GM18502 (cell line): ENCODE data around the gene ISLR2.

Experiments used
- ATAC-seq: cut with Tn5 transposase; IDR thresholded peaks from one replicate; pipeline ENCODE4 v1.9.1; 2021; ENCODE audit warnings: mild to moderate bottlenecking; ENCODE audit not compliant: unreplicated experiment, poor library complexity

Gene ISLR2

DNA sequence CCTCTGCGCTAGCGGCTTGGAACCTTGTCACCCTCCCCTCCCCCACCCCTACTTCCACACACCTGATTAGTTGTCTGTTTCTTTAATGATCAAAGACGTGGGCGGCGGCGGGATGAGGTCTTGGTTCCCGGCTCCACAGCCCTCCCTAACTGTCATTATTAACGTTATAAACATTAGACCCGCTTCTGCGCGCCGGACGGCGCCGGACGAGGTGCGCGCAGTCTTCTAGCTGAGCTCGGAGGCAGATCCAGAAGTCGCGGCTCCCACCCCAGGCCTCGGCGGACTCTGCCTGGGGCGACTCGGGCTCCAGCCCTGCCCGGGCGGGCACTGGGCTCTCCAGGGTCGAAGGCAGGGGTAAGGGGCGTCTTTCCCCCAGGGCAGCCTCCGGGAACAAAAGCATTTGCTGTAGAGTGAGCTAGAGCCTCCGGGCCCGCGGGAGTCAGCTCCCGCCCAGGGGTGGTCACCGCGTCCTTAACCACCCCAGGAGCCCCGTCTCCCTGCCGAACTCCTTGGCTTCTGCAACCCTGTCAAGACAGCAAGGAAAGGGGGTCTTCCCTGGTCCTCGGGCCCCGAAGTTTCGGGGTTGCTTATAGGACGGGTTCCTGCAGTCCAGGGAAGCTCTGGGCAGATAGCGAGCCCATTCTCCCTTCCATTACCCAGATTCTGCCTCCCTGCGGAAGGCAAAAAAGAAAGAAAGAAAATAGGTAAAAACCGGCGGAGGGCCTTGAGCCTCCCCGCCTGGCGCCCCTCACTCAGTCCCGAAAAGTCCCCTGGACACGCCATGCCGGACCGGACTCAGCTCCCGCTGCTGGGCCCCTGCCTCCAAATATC, 2.2 kb upstream of the ISLR2 start:
- ATAC-seq: no peak

DNA sequence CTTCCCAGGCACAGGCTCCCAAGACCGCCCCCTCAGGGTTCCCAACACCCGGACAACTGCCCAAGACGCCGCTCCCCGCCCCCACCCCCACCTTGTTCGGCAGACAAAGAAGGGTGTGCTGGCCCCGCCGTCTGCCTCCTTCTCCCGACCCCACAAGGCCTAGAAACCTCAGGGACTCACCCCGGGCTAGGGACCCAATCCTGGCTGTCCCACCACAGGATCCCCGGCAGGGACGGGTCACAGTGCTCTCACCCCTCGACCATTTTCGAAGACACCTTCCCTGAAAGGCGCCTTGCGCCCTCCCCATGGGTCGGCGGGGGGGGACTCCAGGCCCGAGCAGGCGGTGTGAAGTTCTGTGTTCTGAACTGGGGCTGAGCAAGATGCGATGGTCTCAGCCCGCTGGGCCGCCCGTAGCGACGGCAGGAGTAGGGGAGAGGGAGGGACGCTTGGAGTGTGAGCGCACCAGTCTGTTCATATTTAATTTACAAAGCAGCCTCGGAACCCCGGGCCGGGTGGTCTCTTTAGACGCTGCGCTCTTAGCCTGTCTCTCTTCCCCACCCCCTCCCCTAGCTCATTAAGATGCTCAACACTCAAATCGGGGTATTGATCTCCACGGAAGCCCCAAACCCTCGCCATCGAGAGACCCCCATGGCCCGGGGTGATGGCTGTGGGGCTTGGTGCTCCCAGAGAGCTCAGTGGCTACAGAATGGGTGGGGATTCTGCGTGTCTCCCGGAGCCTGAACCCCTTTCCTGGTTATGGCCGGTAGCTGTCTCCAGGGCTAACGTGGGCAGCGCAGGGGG, 1.4 kb upstream of the ISLR2 start:
- ATAC-seq: no peak

DNA sequence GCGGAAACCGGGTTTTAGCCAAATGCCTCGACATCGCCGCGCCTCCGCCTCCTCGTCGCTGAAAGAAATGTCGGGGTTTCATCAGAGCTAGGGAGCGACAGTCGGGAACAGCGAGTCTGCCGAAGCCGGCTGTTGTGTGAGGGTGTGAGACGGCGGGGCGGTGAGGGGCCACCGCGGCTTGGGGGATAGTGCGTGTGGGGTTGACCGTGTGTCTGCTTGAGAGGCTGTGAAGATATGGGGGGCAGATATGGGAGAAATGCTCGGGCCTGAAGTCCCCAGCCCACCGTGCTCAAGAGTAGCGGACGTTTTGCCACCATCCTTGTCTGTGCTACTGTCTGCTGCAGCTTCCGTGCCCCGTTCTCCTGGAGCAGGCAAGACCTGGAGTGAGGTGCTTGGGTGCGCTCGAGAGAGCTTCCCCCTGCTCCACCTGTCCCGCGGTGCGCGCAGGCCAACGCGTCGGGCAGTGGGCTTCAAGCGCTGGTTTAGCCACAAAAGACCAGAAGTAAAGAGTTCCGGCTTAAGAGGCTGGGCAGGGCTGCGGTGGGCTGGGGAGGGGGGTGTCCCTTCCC, 716 bp upstream of the ISLR2 start:
- no peak for ATAC-seq

DNA sequence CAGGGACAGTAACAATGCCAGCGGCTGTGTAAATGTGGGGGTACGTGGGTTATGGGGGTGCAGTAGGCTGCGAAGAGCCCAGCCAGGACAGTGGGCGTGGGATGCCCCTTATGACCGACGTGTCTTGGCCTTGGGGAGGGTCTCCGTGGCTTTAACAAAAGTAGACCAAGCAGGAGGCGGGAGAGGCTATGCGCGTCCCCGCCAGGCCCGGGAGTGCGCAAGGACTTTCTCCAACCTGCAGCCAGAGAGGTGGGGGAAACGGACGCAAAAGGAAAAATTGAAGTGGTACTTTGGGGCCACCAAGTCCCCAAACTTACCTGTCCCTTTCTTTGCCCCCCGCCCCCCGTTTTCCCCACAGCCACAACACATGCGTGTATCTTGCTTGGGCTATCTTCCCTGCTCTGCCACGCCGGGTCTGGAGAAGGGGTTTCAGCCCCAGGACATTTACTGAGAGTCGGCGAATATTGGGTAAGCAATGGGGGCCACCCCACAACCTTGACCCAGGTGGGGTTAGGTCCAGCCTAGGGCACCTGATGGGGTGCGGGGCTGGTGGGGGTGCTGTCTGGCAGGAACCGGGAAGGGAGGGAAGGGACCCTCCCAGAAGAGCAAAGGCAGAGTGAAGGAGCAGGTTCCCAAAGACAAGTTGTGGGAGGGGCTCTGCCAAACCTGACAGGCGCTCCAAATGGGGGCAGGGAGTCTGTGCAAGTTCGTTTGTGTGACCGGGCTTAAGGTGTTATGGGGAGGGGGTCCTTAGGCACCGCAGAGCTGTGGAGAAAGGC, 652 bp downstream of the ISLR2 start:
- no peak for ATAC-seq

DNA sequence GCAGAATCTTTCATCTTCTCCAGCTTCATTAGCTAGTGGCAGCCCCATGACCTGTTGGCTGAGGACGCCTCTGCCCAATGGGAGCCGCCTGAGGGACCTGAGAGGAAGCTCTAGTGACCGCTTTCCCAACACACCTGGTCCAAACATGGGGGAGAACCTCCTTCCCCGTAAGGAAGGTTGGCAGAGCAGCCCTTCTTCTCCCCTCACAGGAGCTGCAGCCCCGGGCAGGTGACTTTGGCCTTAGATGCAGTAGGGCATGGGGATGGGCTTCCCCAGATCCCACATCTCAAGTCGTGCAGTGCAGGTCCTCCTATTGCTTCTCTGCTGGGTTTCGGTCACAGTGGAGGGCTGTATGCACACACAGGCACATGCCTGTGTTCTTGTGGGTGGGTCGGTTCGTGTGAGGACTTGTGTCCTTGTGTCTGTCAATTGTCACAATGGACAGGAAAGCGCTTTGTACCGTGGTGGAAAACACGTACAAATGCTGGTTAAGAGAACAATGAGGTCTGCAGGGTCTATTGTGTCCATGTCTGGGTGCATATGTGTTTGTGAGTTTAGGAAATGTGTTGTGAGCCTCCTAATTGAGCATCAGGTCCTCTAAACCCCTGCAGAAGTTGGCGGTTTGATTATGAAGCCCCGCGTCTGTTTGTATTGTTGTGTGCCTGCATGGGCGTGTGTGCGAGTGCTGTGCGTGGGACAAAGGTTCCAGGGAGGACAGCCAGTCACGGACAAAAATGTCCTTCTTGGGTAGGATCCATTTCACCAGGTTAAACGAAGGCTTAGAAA, 1.4 kb downstream of the ISLR2 start:
- ATAC-seq: no peak

GRCh38 chr15:74132681-74133651, 2.6 kb downstream of the ISLR2 start:
- ATAC-seq: no peak

GRCh38 chr15:74133694-74134386, 3.5 kb downstream of the ISLR2 start:
- ATAC-seq: no peak

DNA sequence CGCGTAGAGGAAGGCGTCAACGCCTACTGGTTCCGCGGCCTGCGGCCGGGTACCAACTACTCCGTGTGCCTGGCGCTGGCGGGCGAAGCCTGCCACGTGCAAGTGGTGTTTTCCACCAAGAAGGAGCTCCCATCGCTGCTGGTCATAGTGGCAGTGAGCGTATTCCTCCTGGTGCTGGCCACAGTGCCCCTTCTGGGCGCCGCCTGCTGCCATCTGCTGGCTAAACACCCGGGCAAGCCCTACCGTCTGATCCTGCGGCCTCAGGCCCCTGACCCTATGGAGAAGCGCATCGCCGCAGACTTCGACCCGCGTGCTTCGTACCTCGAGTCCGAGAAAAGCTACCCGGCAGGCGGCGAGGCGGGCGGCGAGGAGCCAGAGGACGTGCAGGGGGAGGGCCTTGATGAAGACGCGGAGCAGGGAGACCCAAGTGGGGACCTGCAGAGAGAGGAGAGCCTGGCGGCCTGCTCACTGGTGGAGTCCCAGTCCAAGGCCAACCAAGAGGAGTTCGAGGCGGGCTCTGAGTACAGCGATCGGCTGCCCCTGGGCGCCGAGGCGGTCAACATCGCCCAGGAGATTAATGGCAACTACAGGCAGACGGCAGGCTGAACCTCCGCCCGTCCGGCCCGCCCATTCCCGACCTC, 4.1 kb downstream of the ISLR2 start:
- ATAC-seq: no peak

GRCh38 chr15:74135041-74135565, 4.7 kb downstream of the ISLR2 start:
- ATAC-seq: no peak

DNA sequence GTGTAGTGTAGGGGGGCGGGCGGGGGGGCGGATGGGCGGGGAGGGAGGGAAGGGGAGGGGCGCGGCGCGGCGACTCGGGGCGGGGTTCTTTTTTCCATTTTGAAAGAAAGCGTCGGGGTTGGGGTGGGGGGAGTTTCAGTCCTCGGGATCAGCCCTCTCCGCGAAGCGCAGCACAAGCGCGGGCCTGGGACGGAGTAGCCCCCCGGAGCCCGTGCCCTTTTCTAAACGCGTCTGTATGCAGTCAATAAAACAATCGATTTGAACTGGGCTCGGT, 6.1 kb downstream of the ISLR2 start:
- no peak for ATAC-seq

DNA sequence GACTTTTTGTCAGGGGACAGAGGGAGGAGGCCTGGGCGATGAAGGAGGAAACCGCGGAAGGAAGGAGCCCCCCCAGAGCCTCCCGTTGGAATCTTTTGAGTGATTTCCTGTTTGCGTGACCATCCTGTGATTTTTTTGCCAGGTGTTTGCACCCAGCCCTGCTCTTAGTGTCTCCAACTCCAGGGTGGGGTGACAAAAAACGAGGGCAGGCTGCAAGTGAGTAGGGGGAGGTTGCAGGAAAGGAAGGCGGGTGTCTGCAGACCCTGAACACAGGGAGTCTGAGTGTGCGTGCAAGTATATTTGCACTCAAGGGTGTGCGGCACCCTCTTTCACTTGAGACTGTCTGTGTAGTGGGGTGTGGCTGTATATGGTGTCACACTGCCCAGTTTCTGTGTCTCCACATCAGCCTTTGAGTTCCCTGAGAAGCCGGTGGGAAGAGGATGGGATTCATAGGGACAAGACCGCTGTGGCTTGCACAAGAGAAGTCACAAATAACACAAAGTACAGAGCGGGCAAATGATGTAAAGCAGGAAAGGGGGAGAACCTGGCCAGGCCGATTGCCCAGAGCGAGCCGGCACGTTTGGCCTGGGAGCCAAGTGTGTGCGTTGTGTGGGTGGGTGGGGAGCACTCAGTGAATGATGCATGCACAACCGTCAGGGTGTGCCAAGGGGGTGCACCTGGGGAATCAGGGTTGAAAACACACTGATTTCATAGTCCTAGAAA, 6.6 kb downstream of the ISLR2 start:
- no peak for ATAC-seq

DNA sequence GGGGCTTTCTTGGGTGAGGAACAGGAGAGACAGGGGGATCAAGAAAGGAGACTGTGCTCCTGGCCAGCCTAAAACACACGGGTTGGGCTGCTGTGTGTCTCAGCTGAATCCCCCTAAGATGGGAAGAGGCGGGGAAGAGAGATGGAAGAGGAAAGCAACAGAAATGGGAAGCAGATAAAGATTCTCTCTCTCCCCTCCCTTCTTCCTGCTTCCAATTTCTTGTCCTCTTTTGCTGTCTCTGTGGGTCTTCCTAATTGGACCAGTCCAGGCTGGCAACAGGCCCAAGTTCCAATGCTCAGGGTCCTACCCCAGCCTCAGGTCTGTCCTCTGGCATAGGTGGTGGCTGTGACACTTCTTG, 7.1 kb downstream of the ISLR2 start:
- ATAC-seq: no peak

- no peak for ATAC-seq
Observed at GRCh38 chr15:74138642-74139041, 8.3 kb downstream of the ISLR2 start.

DNA sequence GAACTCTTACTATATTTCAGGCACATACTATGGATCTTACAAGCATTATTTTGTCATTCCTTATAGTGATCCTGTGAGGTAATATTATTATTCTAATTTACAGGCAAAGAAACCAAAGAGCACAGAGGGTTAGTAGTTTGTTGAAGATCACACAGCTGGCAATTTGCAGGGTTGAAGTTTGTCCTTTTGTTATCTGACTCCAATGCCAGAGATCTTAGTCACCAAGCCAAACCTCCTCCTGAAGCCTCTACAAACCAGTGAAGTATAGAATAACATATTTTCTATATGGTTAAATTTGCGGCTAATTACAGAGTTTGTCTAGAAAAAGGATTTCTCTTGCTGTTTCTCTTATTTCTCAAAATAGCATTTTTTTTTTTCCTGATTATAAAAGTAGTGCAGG, 11.2 kb downstream of the ISLR2 start:
- ATAC-seq: no peak

GRCh38 chr15:74144153-74144775, 13.9 kb downstream of the ISLR2 start:
- ATAC-seq: no peak

DNA sequence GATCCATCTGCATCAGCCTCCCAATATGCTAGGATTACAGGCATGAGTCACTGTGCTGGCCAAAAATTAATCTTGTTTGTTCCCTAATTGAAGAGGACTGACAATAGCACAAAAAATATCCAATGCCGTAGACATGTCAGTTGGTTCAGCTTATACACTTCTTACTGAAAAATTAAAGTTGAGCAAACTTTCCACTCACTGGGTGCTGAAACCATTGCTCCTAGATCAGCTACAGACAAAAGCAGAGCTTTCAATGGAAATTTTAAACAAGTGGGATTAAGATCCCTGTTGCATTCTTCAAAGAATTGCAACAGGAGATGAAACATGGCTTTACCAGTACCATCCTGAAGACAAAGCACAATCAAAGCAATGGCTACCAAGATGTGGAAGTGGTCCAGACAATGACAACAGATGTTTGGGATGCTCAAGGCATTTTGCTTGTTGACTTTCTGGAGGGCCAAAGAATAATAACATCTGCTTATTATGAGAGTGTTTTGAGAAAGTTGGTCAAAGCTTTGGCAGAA, 16.0 kb downstream of the ISLR2 start:
- ATAC-seq: no peak
